HL-60 (cell line): Measurements from ENCODE around the gene LIN52.
A peak's percentile ranks its signal among the peaks of the same experiment; 100 is the strongest.

ENCODE experiments used
- DNase-seq, 2 experiments: peaks; one replicate each; pipeline ENCODE4 v3.0.0-alpha.2; 2010 to 2020; ENCODE audit warnings: low read depth in 1 of 2, low spot score in 1 of 2
- H3K27ac ChIP-seq: fragments of 250-450 bp; sonication (Bioruptor Pico); replicated peaks from 2 replicates; pipeline ENCODE4 v1.5.1; 2020; ENCODE audit warnings: mild to moderate bottlenecking, moderate library complexity
- H3K27me3 ChIP-seq: fragments of 250-450 bp; sonication (Bioruptor Pico); 2 replicates; pipeline ENCODE4 v1.5.1; 2021; ENCODE audit warnings: mild to moderate bottlenecking, moderate library complexity; ENCODE audit not compliant: insufficient read depth, poor library complexity, severe bottlenecking
- H3K4me3 ChIP-seq: replicated peaks from 2 replicates; pipeline ENCODE4 v1.5.1; 2011; ENCODE audit warnings: mild to moderate bottlenecking, control low read depth, low read length; ENCODE audit not compliant: insufficient read depth
- CTCF ChIP-seq: IDR thresholded peaks from one replicate; pipeline ENCODE4 v1.5.1; 2011; ENCODE audit warnings: low read length, control low read depth, inconsistent platforms; ENCODE audit not compliant: insufficient read depth
- GABPA ChIP-seq: IDR thresholded peaks from 2 replicates; pipeline ENCODE4 v1.6.1; 2012; ENCODE audit warnings: low read depth
- POLR2AphosphoS5 ChIP-seq: IDR thresholded peaks from 2 replicates; pipeline ENCODE4 v1.6.1; 2012; ENCODE audit warnings: low read depth
- REST ChIP-seq: IDR thresholded peaks from 2 replicates; pipeline ENCODE4 v1.6.1; 2012; ENCODE audit warnings: low read depth; ENCODE audit not compliant: insufficient replicate concordance
- SPI1 ChIP-seq: IDR thresholded peaks from 2 replicates; pipeline ENCODE4 v1.6.1; 2012; ENCODE audit warnings: low read depth, mild to moderate bottlenecking, borderline replicate concordance

LIN52 gene

GRCh38 chr14:74217672-74218448 is 133.1 kb downstream of the LIN52 start:
- TF ChIP-seq CTCF: peak; percentile 68
- no peak for TF ChIP-seq POLR2AphosphoS5
- no peaks in the 10 kb centered on the region for H3K27me3 ChIP-seq
- no peak overlapping the region for H3K4me3 ChIP-seq
- DNase-seq: peak; percentile 15 to 20
- H3K27ac ChIP-seq: no peak overlapping the region

GRCh38 chr14:74218462-74218861 is 133.7 kb downstream of the LIN52 start:
- TF ChIP-seq REST: no peak
- TF ChIP-seq POLR2AphosphoS5: no peak
- TF ChIP-seq SPI1: no peak
- no peak for TF ChIP-seq CTCF
- no peak for TF ChIP-seq GABPA
- Histone ChIP-seq H3K4me3 (no peak overlapping the region), H3K27ac (no peak overlapping the region), H3K27me3 (no peaks in the 10 kb centered on the region)
- DNase-seq: no peak

- no peak overlapping the region for H3K4me3 ChIP-seq
- H3K27me3 ChIP-seq: no peaks in the 10 kb centered on the region
- no peak overlapping the region for H3K27ac ChIP-seq
- TF ChIP-seq SPI1 (no peak), REST (no peak), GABPA (no peak), CTCF (no peak), POLR2AphosphoS5 (no peak)
- DNase-seq: no peak
Observed at GRCh38 chr14:74219277-74220205, 134.8 kb downstream of the LIN52 start.
